ENCODE data around the gene UBE2H. TPM values are rescaled to one million over a fixed set of nuclear protein-coding genes. Genes with fewer than 3 reads are reported as not detected.

Gene UBE2H
- total and polyA plus RNA-seq, 7 experiments from 2014 or later = 32.0 to 69.2 (median 49.1) TPM

DNA sequence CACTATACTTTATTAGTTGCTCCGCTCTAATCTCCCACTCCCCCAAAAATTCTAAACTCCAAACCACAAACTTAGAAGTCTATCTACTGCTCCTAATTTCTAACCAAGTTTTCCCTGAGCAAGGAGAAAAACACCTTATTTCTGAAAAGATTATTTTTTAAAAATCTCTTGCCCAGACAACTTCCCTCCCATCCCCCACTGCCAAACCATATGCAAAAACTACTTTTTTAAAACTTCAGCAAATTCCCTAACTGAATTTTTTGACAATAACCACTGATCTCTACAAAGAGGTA, 1.9 kb downstream of the UBE2H start:
- ATAC-seq (no peak), DNase-seq (peak in 4 of 9 donors; percentile 4 to 13 (median 10))
- Histone ChIP-seq H3K36me3 (ENCODE audit: control insufficient read depth in 2 of 3, insufficient read depth in 3 of 3, low read length in 3 of 3) (peaks cover 0 to 5% (median 0%) of the 10 kb centered on the region in 3 experiments), H3K4me1 (ENCODE audit: control insufficient read depth in 2 of 2, insufficient read depth in 2 of 2, low read length in 2 of 2) (peaks cover 20 to 28% of the 10 kb centered on the region in 2 donors), H3K27ac (ENCODE audit: low read depth, low read length) (peak overlapping the region; percentile 99), H3K4me3 (ENCODE audit: low read length) (peak overlapping the region; percentile 80), H3K9me3 (ENCODE audit: control insufficient read depth in 2 of 3, low read length in 3 of 3) (no peaks in the 10 kb centered on the region), H3K27me3 (ENCODE audit: control insufficient read depth in 2 of 2, insufficient read depth in 2 of 2, low read length in 2 of 2) (no peaks in the 10 kb centered on the region)
- H3K9me3 Mint-ChIP-seq = peaks cover 0 to 5% (median 0%) of the 10 kb centered on the region in 11 donors
- H3K36me3 Mint-ChIP-seq = peaks cover 0 to 6% (median 4%) of the 10 kb centered on the region in 5 donors
- H3K4me3 Mint-ChIP-seq = no peak overlapping the region
- CTCF ChIA-PET = no interaction called here
- POLR2A ChIA-PET = interaction anchor here (0.8 to 1.5 kb wide), 3 partner anchors 10 to 120 kb away, joined by 3 to 4 read pairs (median 3); no protein-coding TSS in a partner anchor
- peaks cover 0 to 2% (median 0%) of the 10 kb centered on the region in 5 donors for H3K27me3 Mint-ChIP-seq
- H3K27ac Mint-ChIP-seq = no peak overlapping the region
- H3K4me1 Mint-ChIP-seq = peaks cover 0 to 24% (median 16%) of the 10 kb centered on the region in 7 donors
- intact Hi-C loops (cut with micrococcal nuclease) = loop anchor here (2.0 to 5.0 kb wide), 12 partner anchors 61 to 1544 kb away; partner anchors contain the start of genes STRIP2 (in 2 of the 2), CALU (in 1 of the 2), COPG2 (in 1 of the 2) and IMPDH1 (in 1 of the 2)

DNA sequence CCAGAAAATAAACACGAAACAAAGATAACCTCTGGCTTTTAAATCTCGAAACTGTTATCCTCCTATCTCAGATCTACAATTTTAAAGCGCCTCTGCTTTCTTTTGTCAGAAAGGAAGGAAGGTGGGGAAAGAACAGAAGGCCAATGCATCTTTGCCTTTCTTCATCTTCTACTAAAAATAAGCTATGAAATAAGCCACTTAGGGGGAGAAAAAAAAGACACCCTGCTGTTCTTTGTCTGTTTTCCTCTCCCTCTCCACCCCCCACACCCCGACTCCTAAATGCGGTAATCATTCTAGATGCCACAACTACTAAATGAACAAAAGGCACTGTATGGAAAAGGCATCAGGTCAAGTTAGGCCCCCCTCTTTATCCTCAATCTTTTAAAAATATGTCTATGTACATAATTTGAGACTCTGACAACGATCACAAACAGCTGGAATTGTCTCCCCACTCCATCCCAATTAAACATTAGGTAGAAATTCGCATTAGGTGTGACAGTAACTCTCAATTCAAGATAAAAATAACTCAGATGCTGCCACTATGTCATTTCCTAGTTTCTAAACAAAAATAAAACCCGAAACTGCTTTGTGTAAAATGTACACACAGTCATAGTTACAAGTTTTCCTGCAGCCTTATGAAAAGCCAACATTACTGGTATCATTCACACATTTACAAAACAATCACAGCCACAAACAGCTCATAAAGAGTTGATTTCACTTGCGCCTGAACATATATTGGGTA, 2.4 kb downstream of the UBE2H start:
- Histone ChIP-seq H3K4me1 (ENCODE audit: control insufficient read depth in 2 of 2, insufficient read depth in 2 of 2, low read length in 2 of 2) (peaks cover 20 to 28% of the 10 kb centered on the region in 2 donors), H3K27ac (ENCODE audit: low read depth, low read length) (peak overlapping the region; percentile 99), H3K4me3 (ENCODE audit: low read length) (peak overlapping the region; percentile 80), H3K27me3 (ENCODE audit: control insufficient read depth in 2 of 2, insufficient read depth in 2 of 2, low read length in 2 of 2) (no peaks in the 10 kb centered on the region), H3K36me3 (ENCODE audit: control insufficient read depth in 2 of 3, insufficient read depth in 3 of 3, low read length in 3 of 3) (peaks cover 0 to 5% (median 0%) of the 10 kb centered on the region in 3 experiments), H3K9me3 (ENCODE audit: control insufficient read depth in 2 of 3, low read length in 3 of 3) (no peaks in the 10 kb centered on the region)
- H3K36me3 Mint-ChIP-seq = peaks cover 0 to 7% (median 5%) of the 10 kb centered on the region in 5 donors
- ATAC-seq = no peak
- ChIA-PET POLR2A (interaction anchor here (0.8 to 1.9 kb wide), 4 partner anchors 9 to 119 kb away, joined by 3 to 9 read pairs (median 4); no protein-coding TSS in a partner anchor), CTCF (interaction anchor here (0.6 kb wide), 2 partner anchors 192 to 1422 kb away, joined by 3 read pairs; no protein-coding TSS in a partner anchor)
- no peaks in the 10 kb centered on the region for H3K27me3 Mint-ChIP-seq
- DNase-seq = peak in 7 of 9 donors; percentile 3 to 34 (median 18)
- H3K4me1 Mint-ChIP-seq = peaks cover 1 to 24% (median 17%) of the 10 kb centered on the region in 7 donors
- peaks cover 0 to 5% (median 0%) of the 10 kb centered on the region in 11 donors for H3K9me3 Mint-ChIP-seq
- H3K27ac Mint-ChIP-seq = no peak overlapping the region
- H3K4me3 Mint-ChIP-seq = no peak overlapping the region
- intact Hi-C loops (cut with micrococcal nuclease) = loop anchor here (2.0 to 5.0 kb wide), 12 partner anchors 62 to 1543 kb away; partner anchors contain the start of genes STRIP2 (in 2 of the 2), CALU (in 1 of the 2), COPG2 (in 1 of the 2) and IMPDH1 (in 1 of the 2)

- peak in 8 of 9 donors; percentile 1 to 34 (median 12) for DNase-seq
- H3K9me3 Mint-ChIP-seq = peaks cover 0 to 5% (median 0%) of the 10 kb centered on the region in 11 donors
- peaks cover 10 to 33% (median 25%) of the 10 kb centered on the region in 7 donors for H3K4me1 Mint-ChIP-seq
- H3K4me3 ChIP-seq (ENCODE audit: low read length) = peak overlapping the region; percentile 80
- peak overlapping the region; percentile 99 for H3K27ac ChIP-seq (ENCODE audit: low read depth, low read length)
- H3K27ac Mint-ChIP-seq = no peak overlapping the region
- ChIA-PET POLR2A (interaction anchor here (0.8 to 1.9 kb wide), 3 partner anchors 8 to 68 kb away, joined by 3 to 9 read pairs (median 3); no protein-coding TSS in a partner anchor), CTCF (interaction anchor here (0.6 to 2.6 kb wide), 4 partner anchors 65 to 193 kb away, joined by 3 to 7 read pairs (median 3); no protein-coding TSS in a partner anchor)
- intact Hi-C loops (cut with micrococcal nuclease) = loop anchor here (1.0 to 5.0 kb wide), 19 partner anchors 17 to 1542 kb away; partner anchors contain the start of genes STRIP2 (in 2 of the 2), CALU (in 1 of the 2), COPG2 (in 1 of the 2) and IMPDH1 (in 1 of the 2)
- no peaks in the 10 kb centered on the region for H3K27me3 Mint-ChIP-seq
- peaks cover 5 to 15% (median 13%) of the 10 kb centered on the region in 5 donors for H3K36me3 Mint-ChIP-seq
- H3K36me3 ChIP-seq (ENCODE audit: control insufficient read depth in 2 of 3, insufficient read depth in 3 of 3, low read length in 3 of 3) = peaks cover 0 to 5% (median 0%) of the 10 kb centered on the region in 3 experiments
- H3K4me3 Mint-ChIP-seq = no peak overlapping the region
- peaks cover 20 to 28% of the 10 kb centered on the region in 2 donors for H3K4me1 ChIP-seq (ENCODE audit: control insufficient read depth in 2 of 2, insufficient read depth in 2 of 2, low read length in 2 of 2)
- no peak for ATAC-seq
- no peaks in the 10 kb centered on the region for H3K27me3 ChIP-seq (ENCODE audit: control insufficient read depth in 2 of 2, insufficient read depth in 2 of 2, low read length in 2 of 2)
- no peaks in the 10 kb centered on the region for H3K9me3 ChIP-seq (ENCODE audit: control insufficient read depth in 2 of 3, low read length in 3 of 3)
Observed at GRCh38 chr7:129949292-129950133, 3.2 kb downstream of the UBE2H start.

DNA sequence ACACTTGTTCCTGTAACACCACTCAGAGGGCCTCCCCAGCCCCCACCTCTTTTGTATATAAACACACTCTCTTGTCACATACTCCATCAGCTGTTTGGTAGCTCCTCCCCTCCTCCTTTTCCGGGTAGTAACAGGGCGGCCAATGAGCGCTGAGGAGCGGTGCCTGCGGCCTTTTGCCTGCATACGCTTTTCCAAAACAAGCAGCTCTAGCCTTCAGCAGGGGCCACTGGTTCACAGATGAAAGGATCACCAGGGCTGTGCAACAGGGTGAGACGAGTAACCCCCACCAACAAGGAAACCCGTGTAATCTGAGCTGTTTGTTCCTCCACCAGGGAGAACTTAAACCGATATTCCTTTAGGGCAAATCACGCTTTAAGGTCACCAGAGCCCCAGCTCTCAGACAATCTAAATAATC, 3.9 kb downstream of the UBE2H start:
- CTCF ChIA-PET = interaction anchor here (0.6 to 2.6 kb wide), 3 partner anchors 66 to 119 kb away, joined by 3 to 7 read pairs (median 3); no protein-coding TSS in a partner anchor
- POLR2A ChIA-PET = interaction anchor here (0.8 to 1.9 kb wide), 3 partner anchors 42 to 67 kb away, joined by 3 to 9 read pairs (median 3); no protein-coding TSS in a partner anchor
- Mint-ChIP-seq H3K27me3 (no peaks in the 10 kb centered on the region), H3K9me3 (peaks cover 0 to 5% (median 0%) of the 10 kb centered on the region in 11 donors), H3K36me3 (peaks cover 6 to 19% (median 16%) of the 10 kb centered on the region in 5 donors), H3K4me1 (peaks cover 13 to 38% (median 27%) of the 10 kb centered on the region in 7 donors), H3K4me3 (no peak overlapping the region), H3K27ac (no peak overlapping the region)
- peak; percentile 40 to 93 (median 81) for DNase-seq
- Histone ChIP-seq H3K4me1 (ENCODE audit: control insufficient read depth in 2 of 2, insufficient read depth in 2 of 2, low read length in 2 of 2) (peaks cover 20 to 28% of the 10 kb centered on the region in 2 donors), H3K9me3 (ENCODE audit: control insufficient read depth in 2 of 3, low read length in 3 of 3) (no peaks in the 10 kb centered on the region), H3K27ac (ENCODE audit: low read depth, low read length) (peak overlapping the region; percentile 99), H3K36me3 (ENCODE audit: control insufficient read depth in 2 of 3, insufficient read depth in 3 of 3, low read length in 3 of 3) (peaks cover 0 to 5% (median 0%) of the 10 kb centered on the region in 3 experiments), H3K4me3 (ENCODE audit: low read length) (peak overlapping the region; percentile 80), H3K27me3 (ENCODE audit: control insufficient read depth in 2 of 2, insufficient read depth in 2 of 2, low read length in 2 of 2) (no peaks in the 10 kb centered on the region)
- intact Hi-C loops (cut with micrococcal nuclease) = loop anchor here (1.0 to 5.0 kb wide), 7 partner anchors 16 to 1417 kb away; partner anchors contain the start of gene NRF1 (in 1 of the 2)
- peak; percentile 78 for ATAC-seq

DNA sequence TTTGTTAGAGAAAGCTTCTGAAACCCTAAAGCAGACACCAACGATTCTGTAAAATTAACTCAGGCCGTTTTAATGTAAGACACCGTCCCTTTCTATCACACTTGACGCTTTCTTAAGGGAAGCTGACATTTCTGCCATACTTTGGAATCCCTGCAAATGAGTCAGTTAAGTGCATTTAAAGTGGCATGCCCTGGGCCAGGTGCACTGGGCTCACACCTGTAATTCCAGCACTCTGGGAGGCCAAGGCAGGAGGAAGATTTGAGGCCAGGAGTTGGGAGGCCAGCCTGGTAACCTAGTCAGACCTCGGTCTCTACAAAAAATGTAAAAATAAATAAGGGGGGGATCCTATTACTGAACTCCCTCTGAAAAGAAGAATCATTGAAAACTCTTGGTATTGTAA, 4.4 kb downstream of the UBE2H start:
- Mint-ChIP-seq H3K9me3 (peaks cover 0 to 5% (median 0%) of the 10 kb centered on the region in 11 donors), H3K4me3 (peak overlapping the region in 2 of 10 donors; percentile 29 to 58), H3K4me1 (peaks cover 13 to 40% (median 27%) of the 10 kb centered on the region in 7 donors), H3K27ac (peak overlapping the region in 2 of 9 donors; percentile 12 to 33), H3K27me3 (no peaks in the 10 kb centered on the region), H3K36me3 (peaks cover 6 to 22% (median 16%) of the 10 kb centered on the region in 5 donors)
- Histone ChIP-seq H3K4me3 (ENCODE audit: low read length) (peak overlapping the region; percentile 80), H3K27me3 (ENCODE audit: control insufficient read depth in 2 of 2, insufficient read depth in 2 of 2, low read length in 2 of 2) (no peaks in the 10 kb centered on the region), H3K36me3 (ENCODE audit: control insufficient read depth in 2 of 3, insufficient read depth in 3 of 3, low read length in 3 of 3) (peaks cover 0 to 5% (median 0%) of the 10 kb centered on the region in 3 experiments), H3K4me1 (ENCODE audit: control insufficient read depth in 2 of 2, insufficient read depth in 2 of 2, low read length in 2 of 2) (peaks cover 20 to 28% of the 10 kb centered on the region in 2 donors), H3K9me3 (ENCODE audit: control insufficient read depth in 2 of 3, low read length in 3 of 3) (no peaks in the 10 kb centered on the region), H3K27ac (ENCODE audit: low read depth, low read length) (no peak overlapping the region)
- ChIA-PET CTCF (interaction anchor here (1.1 to 2.6 kb wide), 2 partner anchors 115 to 119 kb away, joined by 3 to 7 read pairs; no protein-coding TSS in a partner anchor), POLR2A (interaction anchor here (1.3 to 1.9 kb wide), 2 partner anchors 41 to 43 kb away, joined by 3 to 9 read pairs; no protein-coding TSS in a partner anchor)
- DNase-seq (no peak), ATAC-seq (no peak)
- intact Hi-C loops (cut with micrococcal nuclease) = loop anchor here (2.0 to 5.0 kb wide), 4 partner anchors 16 to 1416 kb away; no protein-coding TSS in a partner anchor
